SH-SY5Y (cell line): ENCODE measurements around the gene ARAP2.

ENCODE experiments used
- GATA2 ChIP-seq: IDR thresholded peaks from 2 replicates; pipeline ENCODE4 v1.6.1; 2011; ENCODE audit warnings: mild to moderate bottlenecking, low read depth, low read length
- GATA3 ChIP-seq: IDR thresholded peaks from 2 replicates; pipeline ENCODE4 v1.6.1; 2011; ENCODE audit warnings: low read depth, mild to moderate bottlenecking, low read length, moderate library complexity

Gene ARAP2

GRCh38 chr4:36214735-36215485 is 29.4 kb downstream of the ARAP2 start:
- no peak for TF ChIP-seq GATA2
- no peak for TF ChIP-seq GATA3

DNA sequence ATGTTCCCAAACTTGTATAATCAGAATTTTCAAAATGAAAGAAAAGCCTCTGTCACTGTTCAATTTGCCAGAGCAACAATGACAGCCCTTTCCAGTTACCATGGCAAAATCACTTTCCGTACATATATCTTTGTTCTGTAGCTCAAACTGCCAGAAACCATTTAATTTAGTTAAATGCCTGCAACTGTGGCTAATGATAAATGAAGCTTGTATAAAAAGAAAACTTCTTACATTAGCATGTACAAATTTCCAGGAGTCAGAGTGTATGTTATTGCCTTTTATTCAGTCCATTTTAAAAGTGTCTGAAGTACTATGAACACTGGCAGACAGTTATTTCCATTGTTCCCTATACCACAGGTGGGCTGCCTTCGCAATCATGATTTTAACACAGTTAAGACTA is 30.3 kb downstream of the ARAP2 start:
- TF ChIP-seq GATA2: no peak
- TF ChIP-seq GATA3: no peak

- TF ChIP-seq GATA2 (no peak), GATA3 (no peak)
These were observed 33.2 kb downstream of the ARAP2 start for GRCh38 chr4:36211084-36211483.

GRCh38 chr4:36209941-36210649 is 34.2 kb downstream of the ARAP2 start:
- TF ChIP-seq GATA3 (no peak), GATA2 (no peak)

GRCh38 chr4:36208893-36209473 is 35.3 kb downstream of the ARAP2 start:
- TF ChIP-seq GATA3 (no peak), GATA2 (no peak)

GRCh38 chr4:36207831-36208520 is 36.3 kb downstream of the ARAP2 start:
- TF ChIP-seq GATA2 (no peak), GATA3 (no peak)

DNA sequence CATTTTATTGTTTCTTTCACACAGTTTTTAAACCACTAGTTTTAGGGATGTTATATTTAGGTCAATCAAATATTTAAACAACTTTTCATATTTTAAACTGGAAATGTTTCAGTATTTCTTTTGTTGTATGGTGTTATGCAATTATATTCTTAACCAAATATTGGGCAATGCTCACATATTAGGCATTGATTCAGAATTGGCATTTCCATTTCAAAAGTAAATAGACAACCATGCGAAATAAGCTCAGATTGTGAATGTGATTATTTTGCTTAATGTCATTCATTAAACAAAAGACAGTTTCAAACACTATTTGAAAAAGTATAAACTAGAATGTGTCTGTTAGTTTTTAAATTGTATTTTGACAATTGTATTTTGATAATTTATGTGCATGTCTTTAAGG is 36.9 kb downstream of the ARAP2 start:
- TF ChIP-seq GATA2: no peak
- TF ChIP-seq GATA3: no peak

DNA sequence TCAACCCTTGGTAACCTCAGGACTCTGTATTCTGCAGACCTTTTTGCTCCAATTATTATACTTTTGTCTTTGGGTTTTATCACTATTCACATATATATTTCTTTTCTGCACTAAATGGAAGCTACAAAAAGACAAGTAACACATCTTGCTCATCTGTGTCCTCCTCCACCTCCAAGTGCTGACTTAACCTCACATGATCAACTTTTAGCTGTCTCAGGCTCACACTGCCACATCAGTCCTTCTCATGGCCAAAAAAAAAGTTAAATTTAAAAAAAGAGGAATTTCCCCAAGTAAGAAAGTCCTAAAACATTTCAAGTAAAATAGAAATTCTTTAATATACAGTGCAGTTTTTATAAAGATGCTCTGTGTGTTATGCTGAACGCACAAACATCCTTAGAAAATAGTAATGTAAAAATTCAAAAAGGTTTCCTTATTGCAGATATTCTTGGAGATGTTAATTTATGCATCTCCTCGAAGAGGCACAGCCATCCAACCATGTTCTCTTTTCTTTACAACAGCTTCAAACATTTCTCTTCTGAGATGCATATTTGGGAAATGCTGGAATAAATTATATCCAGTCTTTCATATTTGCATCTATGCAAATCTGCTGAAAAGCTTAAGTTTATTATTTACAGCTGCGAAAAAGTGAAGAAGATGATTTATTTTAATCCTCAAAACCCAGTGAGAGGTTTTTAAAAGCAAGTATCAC is 37.6 kb downstream of the ARAP2 start:
- no peak for TF ChIP-seq GATA2
- TF ChIP-seq GATA3: no peak

- TF ChIP-seq GATA2 (no peak), GATA3 (no peak)
These were observed 38.3 kb downstream of the ARAP2 start for GRCh38 chr4:36206012-36206411.

- no peak for TF ChIP-seq GATA3
- no peak for TF ChIP-seq GATA2
These were observed 45.5 kb downstream of the ARAP2 start for GRCh38 chr4:36198861-36199260.

DNA sequence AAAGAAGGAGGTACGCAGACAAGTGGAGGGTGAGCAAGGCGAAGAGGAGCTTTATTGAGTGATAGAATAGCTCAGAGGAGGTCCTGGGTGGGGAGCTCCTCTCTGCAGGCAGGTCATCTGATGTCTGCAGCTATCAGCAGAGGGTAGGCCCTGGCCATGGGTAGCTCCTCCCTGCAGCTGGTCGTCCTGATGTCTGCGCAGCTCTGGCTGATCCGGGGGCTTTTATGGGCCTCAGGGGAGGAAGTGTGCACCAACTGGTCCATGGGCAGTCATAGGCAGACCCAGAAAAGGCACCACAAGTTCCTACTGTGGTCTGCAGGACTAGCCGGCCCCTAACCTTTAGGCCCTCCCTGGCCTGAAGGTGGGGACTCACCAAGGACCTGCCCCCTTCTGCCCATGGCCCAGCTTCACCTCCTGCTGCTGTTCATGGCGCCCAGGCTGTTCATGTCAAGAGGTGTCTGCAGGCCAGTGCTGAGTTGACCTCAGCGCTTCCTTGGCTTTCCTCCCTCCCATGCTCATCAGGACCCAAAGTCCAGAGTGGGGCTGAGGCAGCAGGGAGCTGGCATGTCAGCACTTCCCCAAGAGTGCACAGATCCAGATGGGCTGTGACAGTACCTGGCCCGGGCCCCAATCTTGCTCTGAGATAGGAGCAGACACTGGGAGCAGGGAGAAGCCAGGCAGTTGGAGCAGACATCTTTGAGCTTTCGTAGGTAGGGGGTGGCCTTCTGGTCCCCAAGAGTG is 46.1 kb downstream of the ARAP2 start:
- TF ChIP-seq GATA3 (no peak), GATA2 (no peak)

- no peak for TF ChIP-seq GATA2
These were observed 46.8 kb downstream of the ARAP2 start for GRCh38 chr4:36197501-36197900.
